Neural cell (in vitro differentiated cells): Measurements from ENCODE around the gene TRIM5. TPM values are rescaled to one million over a fixed set of nuclear protein-coding genes. Genes with fewer than 3 reads are reported as not detected.
A peak's percentile ranks its signal among the peaks of the same experiment; 100 is the strongest.

Experiments
- H2AFZ ChIP-seq: fragments of 200-600, 300-800 bp; sonication (generic), shearing (Covaris generic); 2 replicates; pipeline ENCODE4 v1.6.0; 2014; ENCODE audit warnings: low read depth, mild to moderate bottlenecking, antibody characterized with exemption, low read length, moderate library complexity
- H3F3A ChIP-seq: fragments of 200-600 bp; shearing (Covaris generic); 2 replicates; pipeline ENCODE4 v1.6.1; 2016; ENCODE audit warnings: mild to moderate bottlenecking, moderate library complexity, mixed read lengths, antibody characterized with exemption, low read length; ENCODE audit not compliant: insufficient read depth, poor library complexity, severe bottlenecking
- H3K27ac ChIP-seq: fragments of 200-600, 300-800 bp; sonication (generic), shearing (Covaris generic); 2 replicates; pipeline ENCODE4 v1.5.1; 2014; ENCODE audit warnings: mild to moderate bottlenecking, low read length, moderate library complexity
- H3K27me3 ChIP-seq: fragments of 300-800, 200-600 bp; sonication (generic), shearing (Covaris generic); 2 replicates; pipeline ENCODE4 v1.6.0; 2014; ENCODE audit warnings: mild to moderate bottlenecking, low read depth, low read length, moderate library complexity; ENCODE audit not compliant: insufficient read depth
- H3K36me3 ChIP-seq: fragments of 300-800, 200-600 bp; sonication (generic), shearing (Covaris generic); 2 replicates; pipeline ENCODE4 v1.5.1; 2014; ENCODE audit warnings: mild to moderate bottlenecking, antibody characterized with exemption, low read length, moderate library complexity; ENCODE audit not compliant: insufficient read depth
- H3K4me2 ChIP-seq: fragments of 300-800, 200-600 bp; sonication (generic), shearing (Covaris generic); 2 replicates; pipeline ENCODE4 v1.6.0; 2014; ENCODE audit warnings: mild to moderate bottlenecking, low read length
- H3K4me3 ChIP-seq: fragments of 300-800, 200-600 bp; sonication (generic), shearing (Covaris generic); 2 replicates; pipeline ENCODE4 v1.5.1; 2014; ENCODE audit warnings: mild to moderate bottlenecking, low read length, moderate library complexity
- H3K79me2 ChIP-seq: fragments of 200-600 bp; shearing (Covaris generic); replicated peaks from 2 replicates; pipeline ENCODE4 v1.6.0; 2014; ENCODE audit warnings: mild to moderate bottlenecking, low read length, moderate library complexity; ENCODE audit not compliant: insufficient read depth
- H3K9ac ChIP-seq: fragments of 300-800, 200-600 bp; sonication (generic), shearing (Covaris generic); 2 replicates; pipeline ENCODE4 v1.6.1; 2016; ENCODE audit warnings: mild to moderate bottlenecking, low read length, mixed read lengths
- H3K9me2 ChIP-seq: fragments of 200-600 bp; shearing (Covaris generic); 2 replicates; pipeline ENCODE4 v1.6.1; 2016; ENCODE audit warnings: mild to moderate bottlenecking, low read length, mixed read lengths; ENCODE audit not compliant: insufficient read depth
- H3K9me3 ChIP-seq: fragments of 200-600, 300-800 bp; sonication (generic), shearing (Covaris generic); 2 replicates; pipeline ENCODE4 v1.6.1; 2016; ENCODE audit warnings: mild to moderate bottlenecking, mixed run types, low read length, moderate library complexity, mixed read lengths
- H4K20me1 ChIP-seq: fragments of 200-600 bp; shearing (Covaris generic); 2 replicates; pipeline ENCODE4 v1.6.1; 2016; ENCODE audit warnings: mild to moderate bottlenecking, mixed run types; ENCODE audit not compliant: insufficient read depth
- EP300 ChIP-seq: fragments of 450-650 bp; conservative IDR thresholded peaks from 2 replicates; pipeline ENCODE4 v1.6.1; 2014; ENCODE audit warnings: antibody characterized with exemption, mild to moderate bottlenecking, moderate library complexity; ENCODE audit not compliant: poor library complexity, severe bottlenecking
- EZH2 ChIP-seq: fragments of 200-600, 300-800 bp; shearing (Covaris generic), sonication (generic); IDR thresholded peaks from 2 replicates; pipeline ENCODE4 v1.6.1; 2014; ENCODE audit warnings: antibody characterized with exemption, low read length, borderline replicate concordance, mild to moderate bottlenecking; ENCODE audit not compliant: insufficient read depth, poor library complexity, severe bottlenecking
- MXI1 ChIP-seq: fragments of 450-650 bp; conservative IDR thresholded peaks from 2 replicates; pipeline ENCODE4 v1.6.1; 2014; ENCODE audit warnings: antibody characterized with exemption, mild to moderate bottlenecking; ENCODE audit not compliant: poor library complexity, severe bottlenecking
- POLR2AphosphoS5 ChIP-seq: IDR thresholded peaks from 2 replicates; pipeline ENCODE4 v1.6.1; 2012
- RAD21 ChIP-seq: fragments of 450-650 bp; conservative IDR thresholded peaks from 2 replicates; pipeline ENCODE4 v1.6.1; 2014; ENCODE audit warnings: antibody characterized with exemption, mild to moderate bottlenecking, moderate library complexity
- SMC3 ChIP-seq: fragments of 450-650 bp; conservative IDR thresholded peaks from 2 replicates; pipeline ENCODE4 v1.6.1; 2014; ENCODE audit warnings: antibody characterized with exemption, mild to moderate bottlenecking, moderate library complexity; ENCODE audit not compliant: poor library complexity
- TAF1 ChIP-seq: IDR thresholded peaks from 2 replicates; pipeline ENCODE4 v1.6.1; 2012; ENCODE audit warnings: low read depth
- polyA plus RNA-seq: library from polyadenylated mRNA; depleted of rRNA; stranded (reverse); fragments of >200 nt; gene quantifications from 2 replicates; pipeline ENCODE4 v1.2.3, GENCODE V29; 2014
- TF ChIP-seq, protein P1 (sequence below): fragments of 450-650 bp; IDR thresholded peaks from 2 replicates; pipeline ENCODE4 v1.5.1; 2014; ENCODE audit warnings: antibody characterized with exemption, mild to moderate bottlenecking, moderate library complexity; ENCODE audit not compliant: poor library complexity, severe bottlenecking
- TF ChIP-seq, protein P2 (sequence below): IDR thresholded peaks from 2 replicates; pipeline ENCODE4 v1.6.1; 2012; ENCODE audit warnings: borderline replicate concordance

Gene TRIM5
- polyA plus RNA-seq, 1 donor from 2014 or later, result 2.0 TPM

DNA sequence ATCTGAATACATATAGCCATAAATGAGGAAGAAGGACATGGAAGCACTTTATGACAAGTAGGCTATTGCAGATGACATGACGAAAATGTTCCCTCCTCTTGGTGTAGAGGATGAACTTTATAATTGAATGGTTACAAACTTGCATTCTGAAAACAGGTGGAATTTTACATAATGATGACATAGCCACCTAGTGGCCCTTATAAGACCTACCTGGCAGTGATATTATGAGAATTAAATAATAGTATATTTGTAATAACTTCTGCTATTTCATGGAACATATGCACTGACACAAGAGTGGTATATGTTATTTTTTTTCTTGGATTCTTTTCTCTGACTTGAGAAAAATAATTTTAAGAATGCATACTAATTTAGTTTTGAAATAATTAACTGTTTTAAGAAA lies 27.6 kb upstream of the TRIM5 start:
- no peaks in the 10 kb centered on the region for H3K9me2 ChIP-seq
- no peaks in the 10 kb centered on the region for H3F3A ChIP-seq
- H3K9me3 ChIP-seq, result no peaks in the 10 kb centered on the region
- H3K9ac ChIP-seq, result no peak overlapping the region
- no peak overlapping the region for H3K4me3 ChIP-seq
- H3K36me3 ChIP-seq, result no peaks in the 10 kb centered on the region
- H2AFZ ChIP-seq, result no peak overlapping the region
- no peaks in the 10 kb centered on the region for H3K27me3 ChIP-seq
- no peaks in the 10 kb centered on the region for H4K20me1 ChIP-seq
- H3K79me2 ChIP-seq, result no peaks in the 10 kb centered on the region
- H3K27ac ChIP-seq, result no peak overlapping the region
- TF ChIP-seq TAF1 (no peak), POLR2AphosphoS5 (no peak), MXI1 (no peak), EZH2 (no peak)
- TF ChIP-seq, protein P1, sequence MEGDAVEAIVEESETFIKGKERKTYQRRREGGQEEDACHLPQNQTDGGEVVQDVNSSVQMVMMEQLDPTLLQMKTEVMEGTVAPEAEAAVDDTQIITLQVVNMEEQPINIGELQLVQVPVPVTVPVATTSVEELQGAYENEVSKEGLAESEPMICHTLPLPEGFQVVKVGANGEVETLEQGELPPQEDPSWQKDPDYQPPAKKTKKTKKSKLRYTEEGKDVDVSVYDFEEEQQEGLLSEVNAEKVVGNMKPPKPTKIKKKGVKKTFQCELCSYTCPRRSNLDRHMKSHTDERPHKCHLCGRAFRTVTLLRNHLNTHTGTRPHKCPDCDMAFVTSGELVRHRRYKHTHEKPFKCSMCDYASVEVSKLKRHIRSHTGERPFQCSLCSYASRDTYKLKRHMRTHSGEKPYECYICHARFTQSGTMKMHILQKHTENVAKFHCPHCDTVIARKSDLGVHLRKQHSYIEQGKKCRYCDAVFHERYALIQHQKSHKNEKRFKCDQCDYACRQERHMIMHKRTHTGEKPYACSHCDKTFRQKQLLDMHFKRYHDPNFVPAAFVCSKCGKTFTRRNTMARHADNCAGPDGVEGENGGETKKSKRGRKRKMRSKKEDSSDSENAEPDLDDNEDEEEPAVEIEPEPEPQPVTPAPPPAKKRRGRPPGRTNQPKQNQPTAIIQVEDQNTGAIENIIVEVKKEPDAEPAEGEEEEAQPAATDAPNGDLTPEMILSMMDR, result peak; percentile 39
- no peak overlapping the region for H3K4me2 ChIP-seq

DNA sequence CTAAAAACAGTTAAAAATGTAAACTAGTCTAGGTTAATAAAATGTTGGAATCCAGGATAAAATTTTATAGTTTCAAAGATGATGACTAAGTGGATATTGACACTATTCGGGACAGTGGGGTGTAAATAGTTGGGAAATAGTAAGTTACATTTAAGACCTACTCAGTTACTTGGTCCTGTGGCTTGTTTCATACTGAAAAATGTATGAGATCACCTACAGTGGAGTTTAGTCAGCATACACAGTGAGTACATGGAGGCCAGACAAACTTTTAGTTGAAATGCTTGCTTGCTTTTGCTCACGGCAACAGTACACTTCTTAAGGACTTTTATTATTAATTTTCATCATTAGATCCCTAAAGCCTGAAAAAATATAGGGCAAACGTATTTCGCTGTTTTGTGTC lies 20.8 kb upstream of the TRIM5 start:
- no peaks in the 10 kb centered on the region for H3K36me3 ChIP-seq
- no peak overlapping the region for H3K27ac ChIP-seq
- no peaks in the 10 kb centered on the region for H3K9me3 ChIP-seq
- TF ChIP-seq, protein P2, sequence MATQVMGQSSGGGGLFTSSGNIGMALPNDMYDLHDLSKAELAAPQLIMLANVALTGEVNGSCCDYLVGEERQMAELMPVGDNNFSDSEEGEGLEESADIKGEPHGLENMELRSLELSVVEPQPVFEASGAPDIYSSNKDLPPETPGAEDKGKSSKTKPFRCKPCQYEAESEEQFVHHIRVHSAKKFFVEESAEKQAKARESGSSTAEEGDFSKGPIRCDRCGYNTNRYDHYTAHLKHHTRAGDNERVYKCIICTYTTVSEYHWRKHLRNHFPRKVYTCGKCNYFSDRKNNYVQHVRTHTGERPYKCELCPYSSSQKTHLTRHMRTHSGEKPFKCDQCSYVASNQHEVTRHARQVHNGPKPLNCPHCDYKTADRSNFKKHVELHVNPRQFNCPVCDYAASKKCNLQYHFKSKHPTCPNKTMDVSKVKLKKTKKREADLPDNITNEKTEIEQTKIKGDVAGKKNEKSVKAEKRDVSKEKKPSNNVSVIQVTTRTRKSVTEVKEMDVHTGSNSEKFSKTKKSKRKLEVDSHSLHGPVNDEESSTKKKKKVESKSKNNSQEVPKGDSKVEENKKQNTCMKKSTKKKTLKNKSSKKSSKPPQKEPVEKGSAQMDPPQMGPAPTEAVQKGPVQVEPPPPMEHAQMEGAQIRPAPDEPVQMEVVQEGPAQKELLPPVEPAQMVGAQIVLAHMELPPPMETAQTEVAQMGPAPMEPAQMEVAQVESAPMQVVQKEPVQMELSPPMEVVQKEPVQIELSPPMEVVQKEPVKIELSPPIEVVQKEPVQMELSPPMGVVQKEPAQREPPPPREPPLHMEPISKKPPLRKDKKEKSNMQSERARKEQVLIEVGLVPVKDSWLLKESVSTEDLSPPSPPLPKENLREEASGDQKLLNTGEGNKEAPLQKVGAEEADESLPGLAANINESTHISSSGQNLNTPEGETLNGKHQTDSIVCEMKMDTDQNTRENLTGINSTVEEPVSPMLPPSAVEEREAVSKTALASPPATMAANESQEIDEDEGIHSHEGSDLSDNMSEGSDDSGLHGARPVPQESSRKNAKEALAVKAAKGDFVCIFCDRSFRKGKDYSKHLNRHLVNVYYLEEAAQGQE, result no peak
- no peak overlapping the region for H2AFZ ChIP-seq
- no peaks in the 10 kb centered on the region for H3K27me3 ChIP-seq
- no peaks in the 10 kb centered on the region for H4K20me1 ChIP-seq
- H3F3A ChIP-seq, result no peaks in the 10 kb centered on the region
- no peak overlapping the region for H3K4me3 ChIP-seq
- H3K4me2 ChIP-seq, result no peak overlapping the region
- no peaks in the 10 kb centered on the region for H3K9me2 ChIP-seq
- no peaks in the 10 kb centered on the region for H3K79me2 ChIP-seq
- no peak overlapping the region for H3K9ac ChIP-seq

- H2AFZ ChIP-seq, result no peak overlapping the region
These were observed 19.1 kb upstream of the TRIM5 start for GRCh38 chr11:5703741-5704536.

More at GRCh38 chr11:5703741-5704536, 19.1 kb upstream of the TRIM5 start:
- H3F3A ChIP-seq, result no peaks in the 10 kb centered on the region
- H3K36me3 ChIP-seq, result no peaks in the 10 kb centered on the region
- TF ChIP-seq MXI1, result no peak
- TF ChIP-seq, protein P2, result no peak
- no peak for TF ChIP-seq SMC3
- no peak for TF ChIP-seq EP300
- TF ChIP-seq RAD21, result no peak
- TF ChIP-seq TAF1, result no peak
- TF ChIP-seq, protein P1, result no peak
- TF ChIP-seq POLR2AphosphoS5, result no peak
- H3K79me2 ChIP-seq, result no peaks in the 10 kb centered on the region
- H3K9me2 ChIP-seq, result no peaks in the 10 kb centered on the region
- no peaks in the 10 kb centered on the region for H3K27me3 ChIP-seq
- H3K9me3 ChIP-seq, result no peaks in the 10 kb centered on the region
- no peaks in the 10 kb centered on the region for H4K20me1 ChIP-seq
- no peak overlapping the region for H3K27ac ChIP-seq
- no peak overlapping the region for H3K9ac ChIP-seq
- no peak overlapping the region for H3K4me2 ChIP-seq
- no peak overlapping the region for H3K4me3 ChIP-seq
